Esophagus mucosa (tissue), 1 donor: ENCODE results near the gene TERT. TPM values are rescaled to one million over a fixed set of nuclear protein-coding genes. Genes with fewer than 3 reads are reported as not detected.
"Not testable (repeated sequence)": the region's sequence is repeated elsewhere in the genome, so short reads cannot be mapped to it uniquely, and the experiment has no call there.

ENCODE experiments used
- ATAC-seq: fragments of 200-7000 bp; cut with Tn5 transposase; one replicate; pipeline ENCODE4 v1.9.1; 2020
- total RNA-seq: library from RNA; stranded (reverse); gene quantifications from one replicate; pipeline ENCODE4 v1.2.4, GENCODE V29; 2023
- donor health status: DM: yes; HTN: yes; CAD: no.

Gene TERT
- total RNA-seq, 1 donor from 2014 or later: not detected

DNA sequence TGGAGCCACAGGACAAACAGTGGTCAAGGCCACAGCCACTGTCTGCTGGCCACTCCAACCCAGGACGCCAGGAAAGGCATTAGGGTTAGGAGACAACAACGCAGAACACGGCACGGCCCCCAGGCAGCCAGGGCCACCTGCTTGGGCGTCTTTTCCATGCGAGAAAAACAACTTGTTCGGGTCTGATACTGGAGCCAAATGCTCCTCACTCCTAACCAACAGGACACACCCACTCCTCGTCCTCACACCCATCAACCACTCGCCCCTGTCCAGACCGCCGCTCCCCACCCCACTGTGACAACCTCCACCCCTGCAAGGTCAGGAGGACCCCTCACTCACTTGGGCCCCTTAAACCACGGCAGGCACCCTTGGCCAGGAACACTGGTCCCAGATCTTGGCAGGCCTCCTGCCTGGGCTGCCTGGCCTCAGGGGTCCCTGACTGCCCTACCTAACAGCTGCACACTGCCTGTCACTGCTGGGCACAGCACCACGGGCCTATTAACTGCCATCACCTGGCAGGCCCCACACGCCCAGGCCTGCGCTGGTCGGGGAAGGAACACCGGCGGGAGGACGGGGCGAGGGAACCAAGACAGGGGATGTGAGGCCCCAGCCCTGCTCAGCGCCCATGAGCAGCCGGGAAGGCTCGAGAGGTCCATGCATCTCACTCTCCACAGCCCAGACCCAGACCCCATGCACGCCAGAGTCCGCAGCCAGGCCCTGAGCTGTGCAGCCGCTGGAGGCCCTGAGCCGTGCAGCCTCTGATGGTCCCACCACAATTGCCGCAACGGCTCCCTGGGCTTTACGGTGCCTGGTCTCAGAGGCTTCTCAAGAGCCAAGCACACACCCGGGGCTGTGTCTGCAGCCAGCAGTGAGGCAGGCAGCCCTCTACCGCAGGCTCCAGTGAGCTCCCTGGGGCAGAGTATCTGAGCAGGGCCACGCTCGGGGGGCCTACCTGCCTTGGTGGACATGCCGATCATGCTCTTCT lies 36.3 kb upstream of the TERT start:
- ATAC-seq: peak; percentile 44

- ATAC-seq: peak; percentile 96
Measured at GRCh38 chr5:1330146-1330846, 35.4 kb upstream of the TERT start.

- no peak for ATAC-seq
Measured at GRCh38 chr5:1329111-1329579, 34.3 kb upstream of the TERT start.

DNA sequence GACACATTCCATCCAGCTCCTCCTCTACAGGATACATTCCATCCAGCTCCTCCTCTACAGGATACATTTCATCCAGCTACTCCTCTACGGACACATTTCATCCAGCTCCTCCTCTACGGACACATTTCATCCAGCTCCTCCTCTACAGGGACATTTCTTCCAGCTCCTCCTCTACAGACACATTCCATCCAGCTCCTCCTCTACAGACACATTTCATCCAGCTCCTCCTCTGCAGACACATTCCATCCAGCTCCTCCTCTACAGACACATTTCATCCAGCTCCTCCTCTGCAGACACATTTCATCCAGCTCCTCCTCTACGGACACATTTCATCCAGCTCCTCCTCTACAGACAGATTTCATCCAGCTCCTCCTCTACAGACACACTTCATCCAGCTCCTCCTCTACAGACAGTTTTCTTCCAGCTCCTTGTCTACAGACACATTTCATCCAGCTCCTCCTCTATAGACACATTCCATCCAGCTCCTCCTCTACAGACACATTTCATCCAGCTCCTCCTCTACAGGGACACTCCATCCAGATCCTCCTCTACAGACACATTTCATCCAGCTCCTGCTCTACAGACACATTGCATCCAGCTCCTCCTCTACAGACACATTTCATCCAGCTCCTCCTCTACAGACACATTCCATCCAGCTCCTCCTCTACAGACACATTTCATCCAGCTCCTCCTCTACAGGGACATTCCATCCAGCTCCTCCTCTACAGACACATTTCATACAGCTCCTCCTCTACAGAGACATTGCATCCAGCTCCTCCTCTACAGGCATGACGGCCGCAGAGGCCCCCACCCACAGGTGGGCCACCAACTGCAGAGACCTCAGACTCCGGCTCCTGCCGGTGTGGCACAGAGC lies 33.6 kb upstream of the TERT start:
- ATAC-seq: not testable (repeated sequence)

DNA sequence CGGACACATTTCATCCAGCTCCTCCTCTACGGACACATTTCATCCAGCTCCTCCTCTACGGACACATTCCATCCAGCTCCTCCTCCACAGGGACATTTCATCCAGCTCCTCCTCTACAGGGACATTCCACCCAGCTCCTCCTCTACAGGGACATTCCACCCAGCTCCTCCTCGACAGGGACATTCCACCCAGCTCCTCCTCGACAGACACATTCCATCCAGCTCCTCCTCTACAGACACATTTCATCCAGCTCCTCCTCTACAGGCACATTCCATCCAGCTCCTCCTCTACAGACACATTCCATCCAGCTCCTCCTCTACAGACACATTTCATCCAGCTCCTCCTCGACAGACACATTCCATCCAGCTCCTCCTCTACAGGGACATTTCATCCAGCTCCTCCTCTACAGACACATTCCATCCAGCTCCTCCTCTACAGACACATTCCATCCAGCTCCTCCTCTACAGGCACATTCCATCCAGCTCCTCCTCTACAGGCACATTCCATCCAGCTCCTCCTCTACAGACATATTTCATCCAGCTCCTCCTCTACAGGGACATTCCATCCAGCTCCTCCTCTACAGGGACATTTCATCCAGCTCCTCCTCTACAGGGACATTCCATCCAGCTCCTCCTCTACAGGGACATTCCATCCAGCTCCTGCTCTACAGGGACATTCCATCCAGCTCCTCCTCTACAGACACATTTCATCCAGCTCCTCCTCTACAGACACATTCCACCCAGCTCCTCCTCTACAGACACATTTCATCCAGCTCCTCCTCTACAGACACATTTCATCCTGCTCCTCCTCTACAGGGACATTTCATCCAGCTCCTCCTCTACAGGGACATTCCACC lies 32.3 kb upstream of the TERT start:
- ATAC-seq: not testable (repeated sequence)

DNA sequence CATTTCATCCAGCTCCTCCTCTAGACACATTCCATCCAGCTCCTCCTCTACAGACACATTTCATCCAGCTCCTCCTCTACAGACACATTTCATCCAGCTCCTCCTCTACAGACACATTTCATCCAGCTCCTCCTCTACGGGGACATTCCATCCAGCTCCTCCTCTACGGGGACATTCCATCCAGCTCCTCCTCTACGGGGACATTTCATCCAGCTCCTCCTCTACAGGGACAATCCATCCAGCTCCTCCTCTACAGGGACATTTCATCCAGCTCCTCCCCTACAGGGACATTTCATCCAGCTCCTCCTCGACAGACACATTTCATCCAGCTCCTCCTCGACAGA lies 31.6 kb upstream of the TERT start:
- ATAC-seq: not testable (repeated sequence)

- ATAC-seq: no peak
Measured at GRCh38 chr5:1325870-1326531, 31.1 kb upstream of the TERT start.

- peak; percentile 12 for ATAC-seq
Measured at GRCh38 chr5:1325191-1325741, 30.4 kb upstream of the TERT start.

DNA sequence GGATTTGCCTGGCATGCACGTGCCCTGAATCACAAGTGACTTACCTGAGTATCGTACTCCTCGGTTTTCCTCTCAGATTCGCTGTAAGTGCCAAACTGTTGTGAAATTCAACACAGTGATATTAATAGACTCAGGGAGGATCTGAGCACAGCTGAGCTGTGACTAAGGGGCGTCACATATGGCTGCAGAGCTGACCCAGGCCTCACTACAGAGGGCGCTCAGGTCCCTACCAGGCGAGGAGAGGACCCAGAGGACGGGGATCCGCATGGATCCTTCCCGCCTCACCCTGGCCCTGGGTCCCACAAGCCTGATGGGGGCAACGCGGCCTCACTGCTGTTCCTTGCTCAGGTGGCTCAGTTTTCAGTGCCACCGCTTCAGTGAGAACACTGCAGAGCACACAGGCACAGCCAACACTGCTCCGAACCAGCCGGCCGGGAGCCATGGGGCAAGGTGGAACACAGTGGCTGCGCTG lies 29.9 kb upstream of the TERT start:
- no peak for ATAC-seq

DNA sequence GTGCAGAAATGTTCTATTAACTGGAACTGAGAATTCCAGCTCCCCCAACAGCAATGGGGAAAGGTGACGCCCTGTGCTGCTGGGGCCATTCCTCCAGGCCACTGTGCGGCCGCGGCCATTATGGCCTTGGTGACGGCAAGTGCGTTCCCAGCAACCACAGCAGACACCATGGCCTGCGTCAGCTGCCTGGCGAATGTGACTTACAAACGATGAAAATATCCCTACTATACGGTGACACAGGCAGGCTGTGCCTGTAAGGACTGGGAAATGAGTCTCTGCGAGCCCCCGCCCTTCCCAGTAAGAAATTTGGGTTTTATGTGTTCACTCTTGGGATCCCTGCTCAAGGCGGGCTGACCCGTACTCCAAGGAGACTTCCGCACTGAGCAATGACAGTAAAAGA lies 29.4 kb upstream of the TERT start:
- no peak for ATAC-seq

- ATAC-seq: no peak
Measured at GRCh38 chr5:1323803-1324173, 28.9 kb upstream of the TERT start.

DNA sequence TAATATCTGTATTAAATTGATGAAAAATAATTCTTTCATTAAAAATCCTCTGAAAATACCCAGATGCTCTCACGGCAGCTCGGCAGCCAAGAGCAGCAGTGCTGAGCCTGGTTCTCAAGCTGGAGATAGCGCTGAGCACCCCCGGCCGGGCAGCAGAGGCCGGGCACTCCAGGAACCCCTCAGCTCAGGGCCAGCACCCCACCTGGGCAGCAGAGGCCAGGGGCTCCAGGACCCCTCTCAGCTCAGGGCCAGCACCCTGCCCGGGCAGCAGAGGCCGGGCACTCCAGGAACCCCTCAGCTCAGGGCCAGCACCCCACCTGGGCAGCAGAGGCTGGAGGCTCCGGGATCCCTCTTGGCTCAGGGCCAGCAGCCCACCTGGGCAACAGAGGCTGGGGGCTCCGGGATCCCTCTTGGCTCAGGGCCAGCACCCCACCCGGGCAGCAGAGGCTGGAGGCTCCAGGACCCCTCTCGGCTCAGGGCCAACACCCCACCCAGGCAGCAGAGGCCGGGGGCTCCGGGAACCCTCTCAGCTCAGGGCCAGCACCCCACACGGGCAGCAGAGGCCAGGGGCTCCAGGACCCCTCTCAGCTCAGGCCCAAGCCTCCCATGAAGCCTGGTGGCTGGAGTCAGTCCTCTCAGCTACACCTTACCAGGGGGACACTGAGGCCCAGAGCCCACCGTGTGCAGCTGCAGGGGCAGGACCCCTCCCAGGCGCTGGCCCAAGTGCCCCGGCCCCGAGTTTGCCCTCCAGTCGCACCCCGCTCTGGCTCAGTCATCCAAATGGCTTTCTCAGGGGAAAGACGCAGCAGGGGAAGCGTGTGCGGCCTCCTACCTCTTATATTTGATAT lies 28.3 kb upstream of the TERT start:
- no peak for ATAC-seq

DNA sequence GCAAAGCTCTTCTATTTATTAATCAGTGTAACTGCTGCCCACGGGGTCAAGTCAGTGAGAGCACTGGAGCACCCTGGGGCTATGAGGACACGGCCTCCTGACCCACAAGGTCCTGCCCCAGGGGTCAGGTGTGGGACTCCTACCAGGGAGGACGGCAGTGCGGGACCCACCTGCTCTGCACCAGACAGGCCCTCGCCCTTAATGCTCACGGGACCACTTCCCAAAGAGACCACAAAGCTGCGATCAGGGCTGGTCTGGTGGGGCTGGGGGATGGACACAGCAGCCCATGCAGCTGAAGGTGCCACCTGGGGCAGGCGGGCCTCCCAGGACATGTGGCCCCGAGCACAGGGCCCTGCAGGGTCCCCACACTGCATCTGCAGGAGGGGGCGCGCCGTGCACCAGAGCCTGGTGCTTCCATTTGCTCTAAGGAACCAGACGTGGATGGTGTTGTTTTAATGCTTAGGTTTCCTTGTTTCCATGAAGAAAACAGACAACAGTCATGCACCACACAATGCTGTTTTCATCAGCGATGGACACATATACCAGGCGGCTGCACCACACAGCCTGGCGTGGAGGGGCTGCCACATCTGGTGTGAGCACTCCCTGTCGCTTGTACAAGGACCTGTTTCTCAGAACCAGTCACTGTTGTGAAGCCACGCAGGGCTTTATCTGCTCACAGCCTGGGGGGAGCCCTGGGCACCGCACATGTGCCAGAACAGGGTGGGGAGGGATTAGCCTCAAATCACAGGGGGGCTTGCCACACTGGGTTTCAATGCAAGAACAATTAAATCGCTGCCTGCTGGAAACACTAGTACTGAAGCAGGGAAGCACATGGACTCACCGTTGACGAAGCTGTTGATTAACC lies 27.4 kb upstream of the TERT start:
- no peak for ATAC-seq

DNA sequence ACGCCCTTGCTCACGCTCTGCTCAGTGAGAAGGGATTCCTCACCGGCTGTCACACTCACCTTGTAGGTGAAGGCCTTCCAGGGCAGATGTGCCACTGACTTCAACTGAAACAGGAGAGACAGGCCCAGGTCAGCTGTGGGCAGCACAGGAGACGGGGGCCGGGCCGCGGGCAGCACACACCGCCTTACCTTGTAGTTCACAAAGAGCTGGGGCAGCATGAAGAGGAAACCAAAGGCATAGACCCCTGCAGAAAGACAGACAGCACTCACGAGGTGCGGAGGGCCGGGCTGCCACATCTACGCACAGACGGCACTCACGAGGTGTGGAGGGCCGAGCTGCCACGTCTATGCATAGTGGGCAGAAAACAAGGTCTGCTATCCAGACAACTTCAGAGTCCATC lies 26.7 kb upstream of the TERT start:
- ATAC-seq: no peak

DNA sequence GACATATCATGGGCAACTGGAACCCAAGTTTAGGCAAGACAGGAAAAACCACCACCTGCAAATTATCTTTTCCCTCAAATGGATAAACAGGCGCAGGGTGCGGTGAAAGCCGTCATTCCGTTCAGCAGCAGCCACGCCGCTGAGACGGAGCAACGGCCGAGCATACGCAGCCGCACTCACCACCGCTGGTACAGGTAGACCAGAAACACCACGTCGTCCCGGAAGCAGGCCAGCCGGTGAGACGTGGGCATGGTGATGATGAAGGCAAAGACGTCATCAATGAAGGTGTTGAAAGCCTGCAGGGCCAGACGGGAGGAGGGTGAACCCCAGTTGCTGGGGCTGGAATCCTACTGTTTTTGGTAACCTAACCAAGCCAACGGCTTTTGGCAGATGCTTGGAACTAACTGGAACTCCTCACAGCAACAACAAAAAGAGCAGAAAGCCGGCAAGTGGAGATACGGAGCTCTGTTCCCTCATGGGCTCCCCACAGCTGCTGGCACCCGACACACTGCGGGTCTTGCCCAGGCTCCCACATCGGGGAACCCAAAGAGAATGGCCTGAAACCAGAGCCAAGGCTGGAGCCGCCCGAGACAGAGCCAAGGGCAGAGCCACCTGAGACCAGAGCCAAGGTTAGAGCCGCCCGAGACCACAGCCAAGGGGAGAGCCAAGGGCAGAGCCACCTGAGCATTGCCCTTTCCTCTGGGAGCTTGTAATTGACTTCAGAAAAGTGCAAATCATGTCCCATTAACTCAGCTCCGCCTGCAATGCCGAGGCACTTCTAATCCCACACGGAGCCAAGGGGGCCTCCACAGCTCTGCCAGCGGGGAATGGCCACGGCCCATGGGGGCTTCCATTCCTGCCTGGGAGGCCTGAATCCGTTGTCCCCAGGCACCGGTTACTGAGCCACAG lies 25.8 kb upstream of the TERT start:
- no peak for ATAC-seq

- ATAC-seq: no peak
Measured at GRCh38 chr5:1319436-1320256, 24.8 kb upstream of the TERT start.
